Measurements from ENCODE around the gene COX19.
"Not testable (repeated sequence)": the region's sequence is repeated elsewhere in the genome, so short reads cannot be mapped to it uniquely, and the experiment has no call there.

The COX19 gene

GRCh38 chr7:945147-945555 is 30.2 kb downstream of the COX19 start:
- TF ChIP-seq CTCF (IDR thresholded peaks at IDR 0.05) = no peak
- peak; percentile 47 for DNase-seq
- H3K4me1 Mint-ChIP-seq = peaks cover 6% of the 10 kb centered on the region
- H3K9me3 Mint-ChIP-seq = peaks cover 20% of the 10 kb centered on the region
- no peak overlapping the region for H3K27ac Mint-ChIP-seq
- peaks cover 55% of the 10 kb centered on the region for H3K27me3 Mint-ChIP-seq (ENCODE audit: low read depth, poor library complexity)
- H3K36me3 Mint-ChIP-seq (ENCODE audit: low read depth) = peaks cover 7% of the 10 kb centered on the region
- H3K4me3 Mint-ChIP-seq = no peak overlapping the region

- no peak for TF ChIP-seq CTCF (IDR thresholded peaks at IDR 0.05)
- H3K9me3 Mint-ChIP-seq = peaks cover 24% of the 10 kb centered on the region
- H3K27ac Mint-ChIP-seq = no peak overlapping the region
- peaks cover 6% of the 10 kb centered on the region for H3K4me1 Mint-ChIP-seq
- H3K4me3 Mint-ChIP-seq = no peak overlapping the region
- no peak for DNase-seq
- H3K27me3 Mint-ChIP-seq (ENCODE audit: low read depth, poor library complexity) = peaks cover 55% of the 10 kb centered on the region
- peaks cover 11% of the 10 kb centered on the region for H3K36me3 Mint-ChIP-seq (ENCODE audit: low read depth)
Measured at GRCh38 chr7:944744-945143, 30.6 kb downstream of the COX19 start.

GRCh38 chr7:943793-944192 is 31.6 kb downstream of the COX19 start:
- DNase-seq, H3K4me3 Mint-ChIP-seq, H3K4me1 Mint-ChIP-seq, H3K27ac Mint-ChIP-seq: not testable (repeated sequence)
- H3K27me3 Mint-ChIP-seq (ENCODE audit: low read depth, poor library complexity) = peaks cover 55% of the 10 kb centered on the region
- peaks cover 25% of the 10 kb centered on the region for H3K9me3 Mint-ChIP-seq
- peaks cover 11% of the 10 kb centered on the region for H3K36me3 Mint-ChIP-seq (ENCODE audit: low read depth)

GRCh38 chr7:940599-941408 is 34.5 kb downstream of the COX19 start:
- no peak overlapping the region for H3K27ac Mint-ChIP-seq
- peaks cover 11% of the 10 kb centered on the region for H3K36me3 Mint-ChIP-seq (ENCODE audit: low read depth)
- no peak for TF ChIP-seq CTCF (IDR thresholded peaks at IDR 0.05)
- no peak for DNase-seq
- peaks cover 54% of the 10 kb centered on the region for H3K27me3 Mint-ChIP-seq (ENCODE audit: low read depth, poor library complexity)
- no peak overlapping the region for H3K4me3 Mint-ChIP-seq
- peaks cover 25% of the 10 kb centered on the region for H3K9me3 Mint-ChIP-seq
- peaks cover 11% of the 10 kb centered on the region for H3K4me1 Mint-ChIP-seq

GRCh38 chr7:939843-940242 is 35.5 kb downstream of the COX19 start:
- Mint-ChIP-seq H3K27ac (no peak overlapping the region), H3K9me3 (peaks cover 25% of the 10 kb centered on the region), H3K4me3 (no peak overlapping the region), H3K36me3 (ENCODE audit: low read depth) (peaks cover 11% of the 10 kb centered on the region), H3K27me3 (ENCODE audit: low read depth, poor library complexity) (peaks cover 52% of the 10 kb centered on the region), H3K4me1 (peaks cover 8% of the 10 kb centered on the region)
- no peak for DNase-seq
- TF ChIP-seq CTCF (IDR thresholded peaks at IDR 0.05) = no peak

GRCh38 chr7:938546-939185 is 36.7 kb downstream of the COX19 start:
- peaks cover 11% of the 10 kb centered on the region for H3K36me3 Mint-ChIP-seq (ENCODE audit: low read depth)
- H3K4me3 Mint-ChIP-seq = no peak overlapping the region
- DNase-seq = no peak
- no peak overlapping the region for H3K27ac Mint-ChIP-seq
- no peak for TF ChIP-seq CTCF (IDR thresholded peaks at IDR 0.05)
- peaks cover 5% of the 10 kb centered on the region for H3K4me1 Mint-ChIP-seq
- H3K27me3 Mint-ChIP-seq (ENCODE audit: low read depth, poor library complexity) = peaks cover 40% of the 10 kb centered on the region
- peaks cover 25% of the 10 kb centered on the region for H3K9me3 Mint-ChIP-seq
